ENCODE data around the gene UBE3D.

UBE3D gene

GRCh38 chr6:83065511-83066192, at the start of gene UBE3D:
Gene UBE3D, minus strand, starts transcription at chr6:83065841. Its CDS starts 123 bp downstream, at chr6:83065718.
- peak; percentile 78 for DNase-seq

GRCh38 chr6:83114164-83114563, 48.5 kb upstream of the UBE3D start:
- DNase-seq: peak; percentile 49

GRCh38 chr6:83113258-83113657, 47.6 kb upstream of the UBE3D start:
- DNase-seq: no peak

GRCh38 chr6:83108378-83108777, 42.7 kb upstream of the UBE3D start:
- DNase-seq: no peak

- DNase-seq: no peak
These were observed 32.9 kb upstream of the UBE3D start for GRCh38 chr6:83098589-83098988.

- DNase-seq: no peak
These were observed 32.0 kb upstream of the UBE3D start for GRCh38 chr6:83097675-83098074.

- DNase-seq: no peak
These were observed 31.6 kb upstream of the UBE3D start for GRCh38 chr6:83097204-83097603.

GRCh38 chr6:83096791-83097190, 31.1 kb upstream of the UBE3D start:
- DNase-seq: no peak

GRCh38 chr6:83092756-83093399, 27.2 kb upstream of the UBE3D start:
- DNase-seq: peak; percentile 76

- no peak for DNase-seq
These were observed 21.1 kb upstream of the UBE3D start for GRCh38 chr6:83086751-83087150.

GRCh38 chr6:83083476-83083875, 17.8 kb upstream of the UBE3D start:
- DNase-seq: no peak

GRCh38 chr6:83073615-83074014, 8.0 kb upstream of the UBE3D start:
- no peak for DNase-seq

GRCh38 chr6:83072726-83073125, 7.1 kb upstream of the UBE3D start:
- DNase-seq: no peak

- peak; percentile 24 for DNase-seq
These were observed 6.1 kb upstream of the UBE3D start for GRCh38 chr6:83071707-83072106.

GRCh38 chr6:83071023-83071422, 5.4 kb upstream of the UBE3D start:
- DNase-seq: no peak

- DNase-seq: no peak
These were observed 4.0 kb upstream of the UBE3D start for GRCh38 chr6:83069633-83070032.

GRCh38 chr6:83068616-83069015, 3.0 kb upstream of the UBE3D start:
- DNase-seq: no peak

- DNase-seq: peak; percentile 95
These were observed 2.1 kb upstream of the UBE3D start, which contains the start of gene DOP1A for GRCh38 chr6:83067448-83068439. Gene DOP1A, plus strand, starts transcription at chr6:83067671. Its CDS starts 29,307 bp downstream, at chr6:83096978.

- DNase-seq: peak; percentile 40
These were observed 3.4 kb downstream of the UBE3D start for GRCh38 chr6:83062225-83062624.

- no peak for DNase-seq
These were observed 4.5 kb downstream of the UBE3D start for GRCh38 chr6:83061190-83061589.

GRCh38 chr6:83057705-83058321, 7.8 kb downstream of the UBE3D start:
- peak; percentile 36 for DNase-seq

GRCh38 chr6:83055366-83055964, 10.2 kb downstream of the UBE3D start:
- peak; percentile 43 for DNase-seq
